ENCODE measurements around the gene LPP.

DNA sequence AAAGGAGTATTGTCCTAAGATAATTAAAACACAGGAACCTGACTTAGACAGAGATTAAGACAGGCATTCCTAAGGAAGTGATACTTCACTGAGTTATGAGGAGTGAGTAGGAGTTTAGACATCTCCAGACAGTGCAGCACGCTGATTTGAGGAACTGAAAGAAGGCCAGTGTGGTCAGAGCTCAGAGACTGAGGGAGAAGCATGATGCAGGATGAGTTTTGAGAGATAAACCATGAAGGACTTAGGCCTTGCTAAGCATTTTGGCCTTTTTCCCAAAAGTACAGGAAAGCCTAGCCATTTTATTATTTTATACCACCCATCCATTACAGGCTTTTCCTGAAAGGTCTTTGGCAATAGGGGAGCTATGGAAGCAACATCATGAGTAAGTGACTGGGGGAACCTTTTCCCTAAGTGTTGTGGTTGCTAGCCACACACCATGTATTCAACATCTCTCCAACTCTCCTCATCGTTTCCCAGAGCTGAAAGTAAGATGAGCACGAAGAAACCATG, 642.2 kb downstream of the LPP start:
- no peak for TF ChIP-seq GATA2 (IDR thresholded peaks at IDR 0.05; ENCODE audit: low read depth, low read length)
- no peak for TF ChIP-seq GATA3 (IDR thresholded peaks at IDR 0.05; ENCODE audit: low read depth, low read length)

All from SH-SY5Y (cell line).